Mammary epithelial cell (primary cell): Measurements from ENCODE around the gene COL4A2.

Source experiments
- EZH2 ChIP-seq: IDR thresholded peaks from 2 replicates; pipeline ENCODE4 v1.6.1; 2012; ENCODE audit warnings: low read length, inconsistent platforms, borderline replicate concordance
- TF ChIP-seq, protein P1 (sequence below), 2 donors: IDR thresholded peaks in 1 of 2; conservative IDR thresholded peaks in 1 of 2; 2 replicates each; pipeline ENCODE4 v1.5.1; 2011 to 2012; ENCODE audit warnings: inconsistent platforms in 2 of 2, low read length in 2 of 2, mild to moderate bottlenecking in 2 of 2, control low read depth in 1 of 2, low read depth in 1 of 2; ENCODE audit not compliant: insufficient read depth in 1 of 2; ENCODE audit errors: extremely low read depth in 1 of 2

DNA sequence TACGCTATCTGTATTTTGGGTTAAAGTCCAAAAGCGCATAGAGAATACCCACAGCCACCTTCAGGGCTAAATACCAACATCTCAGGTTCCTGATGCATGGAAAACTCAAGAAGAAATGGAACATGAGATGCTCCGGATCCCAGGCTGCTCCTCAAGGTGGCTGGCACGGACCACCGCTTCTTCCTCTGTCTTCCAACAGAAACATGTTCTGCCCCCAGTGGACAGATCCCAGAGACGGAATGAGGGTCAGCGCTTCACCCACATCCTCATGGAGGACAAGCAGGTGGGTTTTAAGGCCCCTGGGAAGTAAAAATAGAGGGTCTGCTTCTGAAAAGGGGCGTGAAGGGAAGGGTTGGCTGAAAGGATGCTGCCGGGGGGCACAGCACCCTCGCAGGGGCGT is 17.4 kb upstream of the COL4A2 start:
- no peak for TF ChIP-seq EZH2
- TF ChIP-seq, protein P1, sequence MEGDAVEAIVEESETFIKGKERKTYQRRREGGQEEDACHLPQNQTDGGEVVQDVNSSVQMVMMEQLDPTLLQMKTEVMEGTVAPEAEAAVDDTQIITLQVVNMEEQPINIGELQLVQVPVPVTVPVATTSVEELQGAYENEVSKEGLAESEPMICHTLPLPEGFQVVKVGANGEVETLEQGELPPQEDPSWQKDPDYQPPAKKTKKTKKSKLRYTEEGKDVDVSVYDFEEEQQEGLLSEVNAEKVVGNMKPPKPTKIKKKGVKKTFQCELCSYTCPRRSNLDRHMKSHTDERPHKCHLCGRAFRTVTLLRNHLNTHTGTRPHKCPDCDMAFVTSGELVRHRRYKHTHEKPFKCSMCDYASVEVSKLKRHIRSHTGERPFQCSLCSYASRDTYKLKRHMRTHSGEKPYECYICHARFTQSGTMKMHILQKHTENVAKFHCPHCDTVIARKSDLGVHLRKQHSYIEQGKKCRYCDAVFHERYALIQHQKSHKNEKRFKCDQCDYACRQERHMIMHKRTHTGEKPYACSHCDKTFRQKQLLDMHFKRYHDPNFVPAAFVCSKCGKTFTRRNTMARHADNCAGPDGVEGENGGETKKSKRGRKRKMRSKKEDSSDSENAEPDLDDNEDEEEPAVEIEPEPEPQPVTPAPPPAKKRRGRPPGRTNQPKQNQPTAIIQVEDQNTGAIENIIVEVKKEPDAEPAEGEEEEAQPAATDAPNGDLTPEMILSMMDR (conservative IDR thresholded peaks at IDR 0.05 in 1 of 2, IDR thresholded peaks at IDR 0.05 in 1 of 2; ENCODE audit: extremely low read depth in 1 of 2, insufficient read depth in 1 of 2, low read depth in 1 of 2, low read length in 2 of 2) = no peak
